ENCODE results near the gene CCDC9. TPM values are rescaled to one million over a fixed set of nuclear protein-coding genes. Genes with fewer than 3 reads are reported as not detected.
A peak's percentile ranks its signal among the peaks of the same experiment; 100 is the strongest.

Gene CCDC9
- total and polyA plus RNA-seq, 2 of the 8 experiments (the other 6 are each of a cell fraction or from before 2014, with no cell fraction given) = 3.7 to 29.8 TPM

- no peak for TF ChIP-seq CTCF (IDR thresholded peaks at IDR 0.05; ENCODE audit: control extremely low read depth in 1 of 3, insufficient read depth in 1 of 3, low read depth in 1 of 3, low read length in 3 of 3)
- peak; percentile 49; the same call in 1 of the 2 replicates for TF ChIP-seq BACH1 (IDR thresholded peaks at IDR 0.05; ENCODE audit: low read length)
- no peak for TF ChIP-seq NANOG (IDR thresholded peaks at IDR 0.05; ENCODE audit: insufficient read depth, low read depth, low read length, poor library complexity, severe bottlenecking)
- peak; percentile 42; the same call in 1 of the 2 replicates for TF ChIP-seq SP1 (IDR thresholded peaks at IDR 0.05; ENCODE audit: low read depth, low read length)
- TF ChIP-seq SP4 (IDR thresholded peaks at IDR 0.05; ENCODE audit: low read length) = peak; percentile 90; the same call in 1 of the 2 replicates
- no peak for TF ChIP-seq RXRA (IDR thresholded peaks at IDR 0.05; ENCODE audit: insufficient read depth, low read depth, low read length)
- no peak for TF ChIP-seq HDAC6 (IDR thresholded peaks at IDR 0.05; ENCODE audit: low read depth, low read length)
- TF ChIP-seq EGR1 (IDR thresholded peaks at IDR 0.05; ENCODE audit: borderline replicate concordance, low read depth, low read length) = no peak; the same call in 1 of the 2 replicates
- no peak for TF ChIP-seq RNF2 (IDR thresholded peaks at IDR 0.05; ENCODE audit: borderline replicate concordance, low read depth, low read length, missing control alignments, poor library complexity, severe bottlenecking)
- peak; percentile 56 for TF ChIP-seq BRCA1 (IDR thresholded peaks at IDR 0.05; ENCODE audit: low read depth, low read length)
- no peak for TF ChIP-seq RBBP5 (IDR thresholded peaks at IDR 0.05; ENCODE audit: borderline replicate concordance, low read depth, low read length)
- no peak for TF ChIP-seq ZNF274 (IDR thresholded peaks at IDR 0.05; ENCODE audit: borderline replicate concordance, extremely low read depth, low read length)
- no peak for TF ChIP-seq ATF2 (IDR thresholded peaks at IDR 0.05; ENCODE audit: low read length)
- TF ChIP-seq YY1 (IDR thresholded peaks at IDR 0.05; ENCODE audit: low read depth, low read length) = no peak
- no peak for TF ChIP-seq USF2 (IDR thresholded peaks at IDR 0.05; ENCODE audit: low read length)
- no peak for TF ChIP-seq CBX5 (IDR thresholded peaks at IDR 0.05; ENCODE audit: low read depth, low read length)
- no peak for TF ChIP-seq EZH2 (IDR thresholded peaks at IDR 0.05; ENCODE audit: low read depth, low read length, severe bottlenecking)
- TF ChIP-seq GTF2F1 (IDR thresholded peaks at IDR 0.05; ENCODE audit: borderline replicate concordance, low read depth, low read length) = no peak
Measured at GRCh38 chr19:47274071-47274890, 18.0 kb downstream of the CCDC9 start, which contains the start of gene INAFM1 (continued).

Data from H1 (cell line).